Upper lobe of right lung (tissue), 1 donor: ENCODE measurements around the gene SRSF3. TPM values are rescaled to one million over a fixed set of nuclear protein-coding genes. Genes with fewer than 3 reads are reported as not detected.
"Not testable (repeated sequence)": the region's sequence is repeated elsewhere in the genome, so short reads cannot be mapped to it uniquely, and the experiment has no call there.

Experiments used
- ATAC-seq: fragments of 200-7000 bp; cut with Tn5 transposase; one replicate; pipeline ENCODE4 v1.9.1; 2020; ENCODE audit warnings: mild to moderate bottlenecking, moderate library complexity
- DNase-seq: peaks from one replicate; pipeline ENCODE4 v3.0.0-alpha.2; 2020
- H3K27ac ChIP-seq: fragments of 200-600 bp; one replicate; pipeline ENCODE4 v1.8.0; 2022
- H3K27me3 ChIP-seq: fragments of 200-600 bp; one replicate; pipeline ENCODE4 v1.8.0; 2022; ENCODE audit warnings: mild to moderate bottlenecking
- H3K36me3 ChIP-seq: fragments of 200-600 bp; one replicate; pipeline ENCODE4 v1.8.0; 2022
- H3K4me1 ChIP-seq: fragments of 200-600 bp; one replicate; pipeline ENCODE4 v1.8.0; 2022
- H3K4me3 ChIP-seq: fragments of 200-600 bp; one replicate; pipeline ENCODE4 v1.8.0; 2022; ENCODE audit warnings: mild to moderate bottlenecking
- H3K9me3 ChIP-seq: fragments of 200-600 bp; one replicate; pipeline ENCODE4 v1.8.0; 2022
- CTCF ChIP-seq: fragments of 200-600 bp; IDR thresholded peaks from one replicate; pipeline ENCODE4 v1.8.0; 2022; ENCODE audit warnings: antibody characterized with exemption
- intact Hi-C: fragments of 100-400 bp; cut with DNase I; formaldehyde crosslinking; loops from one replicate; pipeline ENCODE4 v1.11.0; 2022
- total RNA-seq: library from RNA; stranded (reverse); fragmentation: NEBNext Ultra II Directional; extraction: Animal tissue kit (Norgen Biotek cat#: 25700); gene quantifications from one replicate; pipeline ENCODE4 v1.2.1, GENCODE V29; 2021
- donor health status: DM: no; HTN: yes; CAD: no; lungs with severe emphysema.

SRSF3 gene
- total RNA-seq, 1 donor from 2014 or later, result 169 TPM

- no peak for DNase-seq
- H3K27ac ChIP-seq, result no peak overlapping the region
- intact Hi-C loops, result no loop called here
- H3K9me3 ChIP-seq, result no peaks in the 10 kb centered on the region
- peak; percentile 5 for ATAC-seq
- TF ChIP-seq CTCF, result no peak
- peaks cover 43% of the 10 kb centered on the region for H3K4me1 ChIP-seq
- H3K4me3 ChIP-seq, result no peak overlapping the region
- peaks cover 96% of the 10 kb centered on the region for H3K36me3 ChIP-seq
- no peaks in the 10 kb centered on the region for H3K27me3 ChIP-seq
Measured at GRCh38 chr6:36608788-36609563, 14.8 kb downstream of the SRSF3 start.

- Histone ChIP-seq H3K4me1 (peaks cover 39% of the 10 kb centered on the region), H3K4me3 (no peak overlapping the region), H3K27ac (no peak overlapping the region), H3K27me3 (no peaks in the 10 kb centered on the region), H3K9me3 (no peaks in the 10 kb centered on the region), H3K36me3 (peaks cover 95% of the 10 kb centered on the region)
- TF ChIP-seq CTCF, result no peak
- no peak for DNase-seq
- ATAC-seq, result peak; percentile 12
- intact Hi-C loops, result no loop called here
Measured at GRCh38 chr6:36609582-36609981, 15.4 kb downstream of the SRSF3 start.

- ATAC-seq (no peak), DNase-seq (no peak)
- Histone ChIP-seq H3K36me3 (peaks cover 90% of the 10 kb centered on the region), H3K9me3 (no peaks in the 10 kb centered on the region), H3K4me1 (peaks cover 39% of the 10 kb centered on the region), H3K27me3 (no peaks in the 10 kb centered on the region), H3K4me3 (no peak overlapping the region), H3K27ac (no peak overlapping the region)
- intact Hi-C loops, result no loop called here
- TF ChIP-seq CTCF, result no peak
Measured at GRCh38 chr6:36610041-36610955, 16.1 kb downstream of the SRSF3 start.

GRCh38 chr6:36610956-36611336 is 16.8 kb downstream of the SRSF3 start:
- no peak for TF ChIP-seq CTCF
- ATAC-seq (no peak), DNase-seq (peak; percentile 6)
- H3K4me3 ChIP-seq, result no peak overlapping the region
- H3K9me3 ChIP-seq, result no peaks in the 10 kb centered on the region
- intact Hi-C loops, result no loop called here
- H3K4me1 ChIP-seq, result peaks cover 38% of the 10 kb centered on the region
- peaks cover 84% of the 10 kb centered on the region for H3K36me3 ChIP-seq
- H3K27me3 ChIP-seq, result no peaks in the 10 kb centered on the region
- H3K27ac ChIP-seq, result no peak overlapping the region

GRCh38 chr6:36611679-36612078 is 17.5 kb downstream of the SRSF3 start:
- H3K4me3 ChIP-seq, H3K9me3 ChIP-seq, intact Hi-C loops, DNase-seq, H3K27ac ChIP-seq, H3K27me3 ChIP-seq, ATAC-seq: not testable (repeated sequence)
- Histone ChIP-seq H3K36me3 (peaks cover 77% of the 10 kb centered on the region), H3K4me1 (peaks cover 38% of the 10 kb centered on the region)

- H3K36me3 ChIP-seq, result peaks cover 72% of the 10 kb centered on the region
- intact Hi-C loops, result no loop called here
Measured at GRCh38 chr6:36612101-36612625, 18.0 kb downstream of the SRSF3 start.

More at GRCh38 chr6:36612101-36612625, 18.0 kb downstream of the SRSF3 start:
- ATAC-seq, result no peak
- H3K4me1 ChIP-seq, result peaks cover 38% of the 10 kb centered on the region
- H3K27me3 ChIP-seq, result no peaks in the 10 kb centered on the region
- H3K4me3 ChIP-seq, result no peak overlapping the region
- DNase-seq, result no peak
- no peak overlapping the region for H3K27ac ChIP-seq
- no peaks in the 10 kb centered on the region for H3K9me3 ChIP-seq
- no peak for TF ChIP-seq CTCF
